GM19328 (cell line): Measurements from ENCODE around the gene BDH1.
"Not testable (repeated sequence)": the region's sequence is repeated elsewhere in the genome, so short reads cannot be mapped to it uniquely, and the experiment has no call there.

ENCODE experiments used
- ATAC-seq: cut with Tn5 transposase; IDR thresholded peaks from one replicate; pipeline ENCODE4 v1.9.1; 2021; ENCODE audit warnings: mild to moderate bottlenecking, moderate library complexity; ENCODE audit not compliant: unreplicated experiment

The BDH1 gene

DNA sequence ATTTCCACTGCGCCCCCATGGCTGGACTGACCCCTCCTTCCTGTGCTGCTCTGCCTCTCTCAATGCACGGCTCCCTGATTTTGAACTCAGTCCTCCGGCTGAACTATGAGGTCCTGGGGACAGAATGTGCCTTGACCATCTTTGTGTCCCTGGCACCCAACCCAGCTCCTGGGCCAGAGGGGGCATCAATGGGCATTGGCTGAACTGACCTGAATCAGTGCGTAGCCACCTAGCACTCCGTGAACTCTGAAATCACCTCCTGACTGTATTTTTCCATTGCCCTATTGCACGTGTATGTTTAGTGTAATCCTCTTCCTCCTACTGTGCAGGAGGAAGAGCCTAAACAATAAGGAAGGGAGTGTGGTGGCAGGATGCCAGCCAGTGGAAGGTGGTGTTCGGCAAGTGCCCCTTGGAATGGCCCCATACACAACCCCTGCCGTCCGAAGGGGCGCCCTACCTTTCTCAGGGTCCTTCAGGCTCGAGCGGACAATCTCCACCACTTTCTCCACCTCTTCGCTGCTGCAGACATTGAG, 33.5 kb downstream of the BDH1 start:
- no peak for ATAC-seq

DNA sequence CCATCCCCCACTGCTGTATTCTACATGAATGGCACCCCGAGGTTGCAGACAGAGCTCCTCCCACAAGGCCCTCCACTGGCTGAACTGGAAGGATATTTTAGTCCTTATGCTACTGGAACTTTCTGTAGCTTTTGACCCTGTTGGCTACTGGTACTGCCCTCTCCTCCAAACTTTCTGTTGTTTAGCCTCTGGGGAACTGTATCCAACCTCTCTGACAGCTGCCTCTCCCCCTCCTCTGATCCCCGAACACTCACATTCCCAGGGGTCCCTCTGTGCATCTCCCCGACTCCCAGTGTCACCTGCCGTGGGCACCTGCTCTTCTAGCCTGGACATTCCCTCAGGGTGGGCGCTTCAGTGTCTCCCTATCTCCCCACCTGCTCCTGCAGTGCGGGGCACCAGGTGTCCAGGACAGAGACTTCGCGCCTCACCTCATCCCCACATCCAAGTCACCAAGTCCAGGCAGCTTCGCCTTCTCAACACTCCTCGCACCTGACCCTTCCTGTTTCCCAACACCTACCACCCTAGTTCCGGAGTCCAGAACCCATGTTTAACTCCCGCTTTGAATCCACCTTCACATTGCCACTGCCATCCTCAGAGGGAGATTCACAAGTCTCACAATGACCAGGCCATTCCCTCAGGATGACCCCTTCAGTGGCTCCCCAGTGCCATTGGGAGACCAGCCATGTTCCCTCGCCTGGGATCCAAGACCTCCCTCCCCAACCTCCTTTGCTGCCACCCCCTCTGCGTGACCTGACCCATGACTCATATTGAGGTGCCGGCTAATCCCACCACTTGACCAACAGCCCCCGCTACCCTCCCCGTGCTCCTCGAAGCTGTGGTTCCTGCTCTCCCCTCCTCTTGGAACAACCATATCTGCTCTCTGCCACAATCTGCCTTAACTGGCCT, 34.2 kb downstream of the BDH1 start:
- no peak for ATAC-seq

DNA sequence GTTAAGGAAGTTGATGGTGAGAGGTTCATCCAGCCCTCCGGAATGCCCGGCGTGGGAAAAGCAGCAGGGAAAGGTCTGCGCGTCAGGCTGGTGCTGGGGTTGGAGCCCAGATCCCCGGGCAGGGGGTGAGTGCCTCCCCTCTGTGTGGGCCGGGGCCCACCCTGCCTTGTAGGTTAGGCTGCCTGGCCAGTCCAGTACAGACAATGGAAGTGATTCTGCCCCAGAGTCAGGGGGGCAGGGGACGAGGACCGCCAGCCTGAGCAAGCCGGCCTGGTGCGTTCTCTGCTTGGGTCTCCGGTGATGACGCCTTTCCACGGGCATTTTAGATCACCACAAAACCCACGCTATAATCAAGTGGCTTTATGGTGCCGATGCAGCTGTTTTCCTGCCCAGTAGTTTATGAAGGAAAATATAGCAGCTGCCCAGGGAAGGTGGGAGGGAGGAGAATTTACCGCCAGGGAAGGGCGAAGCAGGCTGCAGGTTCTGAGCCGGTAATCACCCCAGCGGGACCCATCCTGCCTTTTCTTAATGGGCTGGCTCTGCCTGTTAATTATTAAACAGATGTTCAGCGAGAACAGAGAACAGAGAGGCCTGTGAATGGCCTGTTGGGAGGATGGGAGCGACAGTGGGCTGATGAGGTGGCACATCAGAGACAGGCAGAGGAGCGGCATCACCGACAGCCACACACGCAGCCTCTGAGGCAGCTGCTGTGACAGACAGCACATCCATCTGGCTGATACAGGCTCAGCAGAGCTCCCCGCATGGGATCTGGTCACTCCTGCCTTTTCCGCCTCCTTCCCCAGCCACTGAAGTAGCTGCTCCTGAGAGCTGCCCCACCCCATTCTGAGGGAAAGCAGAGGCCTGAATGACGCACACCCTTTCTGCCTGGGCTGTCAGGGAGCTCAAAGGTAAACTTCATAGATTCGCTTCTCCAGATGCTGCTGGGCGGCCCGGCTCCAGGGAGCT, 35.2 kb downstream of the BDH1 start:
- ATAC-seq: no peak

DNA sequence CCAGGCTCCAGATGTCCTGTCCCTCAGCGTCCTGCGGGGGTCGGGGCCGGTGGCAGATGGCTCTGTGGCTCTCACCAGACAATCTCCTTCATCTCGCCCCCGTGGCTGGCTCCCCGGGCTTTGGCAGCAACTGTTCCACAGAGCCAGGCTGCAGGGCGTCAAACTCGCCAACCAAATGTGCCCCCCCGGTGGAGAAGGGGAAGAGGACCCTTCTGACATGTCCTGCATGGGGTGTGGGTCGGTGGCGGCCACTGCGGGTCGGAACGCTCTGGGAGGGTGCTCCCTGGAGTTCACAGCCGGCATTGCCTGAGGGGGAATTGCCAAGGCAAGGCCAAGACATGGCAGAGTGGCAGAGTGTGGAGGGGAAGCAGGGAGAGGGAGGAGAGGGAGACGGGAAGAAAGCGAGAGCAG, 36.0 kb downstream of the BDH1 start:
- ATAC-seq: no peak

DNA sequence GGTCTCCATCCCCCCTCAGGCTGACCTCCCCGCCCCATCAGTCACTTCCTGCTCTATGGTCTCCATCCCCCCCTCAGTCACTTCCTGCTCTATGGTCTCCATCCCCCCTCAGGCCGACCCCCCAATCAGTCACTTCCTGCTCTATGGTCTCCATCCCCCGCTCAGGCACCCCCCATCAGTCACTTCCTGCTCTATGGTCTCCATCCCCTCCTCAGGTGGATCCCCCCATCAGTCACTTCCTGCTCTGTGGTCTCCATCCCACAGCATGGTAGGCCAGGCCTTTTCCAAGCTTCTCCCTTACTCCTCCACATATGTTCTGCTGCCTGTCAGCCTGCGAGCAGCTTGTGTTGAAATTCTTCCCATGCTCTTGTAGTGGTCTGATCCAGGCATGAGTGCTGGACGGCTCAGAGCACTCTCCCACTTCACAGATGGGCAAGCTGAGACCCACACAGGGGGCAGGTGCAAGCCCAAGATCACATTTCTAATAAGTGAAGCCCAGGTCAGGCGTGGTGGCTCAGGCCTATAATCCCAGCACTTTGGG, 36.8 kb downstream of the BDH1 start:
- ATAC-seq: no peak

DNA sequence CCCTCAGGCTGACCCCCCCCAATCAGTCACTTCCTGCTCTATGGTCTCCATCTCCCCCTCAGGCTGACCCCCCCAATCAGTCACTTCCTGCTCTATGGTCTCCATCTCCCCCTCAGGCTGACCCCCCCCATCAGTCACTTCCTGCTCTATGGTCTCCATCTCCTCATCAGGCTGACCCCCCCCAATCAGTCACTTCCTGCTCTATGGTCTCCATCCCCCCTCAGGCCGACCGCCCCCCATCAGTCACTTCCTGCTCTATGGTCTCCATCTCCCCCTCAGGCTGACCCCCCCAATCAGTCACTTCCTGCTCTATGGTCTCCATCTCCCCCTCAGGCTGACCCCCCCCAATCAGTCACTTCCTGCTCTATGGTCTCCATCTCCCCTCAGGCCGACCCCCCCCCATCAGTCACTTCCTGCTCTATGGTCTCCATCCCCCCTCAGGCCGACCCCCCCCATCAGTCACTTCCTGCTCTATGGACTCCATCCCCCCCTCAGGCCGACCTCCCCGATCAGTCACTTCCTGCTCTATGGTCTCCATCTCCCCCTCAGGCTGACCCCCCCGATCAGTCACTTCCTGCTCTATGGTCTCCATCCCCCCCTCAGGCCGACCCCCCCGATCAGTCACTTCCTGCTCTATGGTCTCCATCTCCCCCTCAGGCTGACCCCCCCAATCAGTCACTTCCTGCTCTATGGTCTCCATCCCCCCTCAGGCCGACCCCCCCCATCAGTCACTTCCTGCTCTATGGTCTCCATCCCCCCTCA, 37.7 kb downstream of the BDH1 start:
- not testable (repeated sequence) for ATAC-seq

DNA sequence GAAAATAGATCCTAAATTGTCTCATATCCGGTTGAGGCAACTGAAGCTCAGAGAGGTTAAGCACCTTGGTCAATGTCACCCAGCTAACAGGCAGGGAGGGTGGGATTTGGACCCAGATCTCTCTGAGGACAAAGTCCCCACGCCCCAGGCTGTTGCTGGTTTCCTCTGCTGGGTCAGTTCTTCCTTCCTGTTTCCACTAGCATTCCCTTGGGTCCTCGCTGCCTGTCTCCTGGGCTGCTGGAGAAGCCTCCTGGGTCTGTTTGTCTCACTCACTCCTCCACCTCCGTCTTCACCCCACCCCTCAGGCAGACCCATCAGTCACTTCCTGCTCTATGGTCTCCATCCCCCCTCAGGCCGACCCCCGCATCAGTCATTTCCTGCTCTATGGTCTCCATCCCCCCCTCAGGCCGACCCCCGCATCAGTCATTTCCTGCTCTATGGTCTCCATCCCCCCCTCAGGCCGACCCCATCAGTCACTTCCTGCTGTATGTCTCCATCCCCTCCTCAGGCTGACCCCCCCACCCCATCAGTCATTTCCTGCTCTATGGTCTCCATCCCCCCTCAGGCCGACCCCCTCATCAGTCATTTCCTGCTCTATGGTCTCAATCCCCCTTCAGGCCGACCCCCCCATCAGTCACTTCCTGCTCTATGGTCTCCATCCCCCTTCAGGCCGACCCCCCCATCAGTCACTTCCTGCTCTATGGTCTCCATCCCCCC, 38.7 kb downstream of the BDH1 start:
- ATAC-seq: not testable (repeated sequence)

DNA sequence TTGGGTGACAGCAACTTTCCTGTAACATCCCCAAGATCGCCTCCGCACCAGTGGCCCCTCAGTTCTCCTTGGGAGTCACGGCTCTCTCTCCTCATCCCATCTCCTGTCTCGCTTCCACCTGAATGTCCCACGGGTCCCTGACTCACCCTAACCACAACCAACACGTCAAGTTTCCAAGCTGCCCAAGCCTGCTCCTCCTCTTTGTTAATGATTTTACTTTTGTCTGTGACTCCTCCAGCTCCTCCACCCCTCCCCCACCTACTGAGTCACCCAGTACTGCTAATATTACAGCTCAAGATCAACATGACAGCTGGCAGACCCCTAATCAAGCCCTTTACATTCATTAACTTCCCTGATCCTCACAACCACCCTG, 39.3 kb downstream of the BDH1 start:
- no peak for ATAC-seq

DNA sequence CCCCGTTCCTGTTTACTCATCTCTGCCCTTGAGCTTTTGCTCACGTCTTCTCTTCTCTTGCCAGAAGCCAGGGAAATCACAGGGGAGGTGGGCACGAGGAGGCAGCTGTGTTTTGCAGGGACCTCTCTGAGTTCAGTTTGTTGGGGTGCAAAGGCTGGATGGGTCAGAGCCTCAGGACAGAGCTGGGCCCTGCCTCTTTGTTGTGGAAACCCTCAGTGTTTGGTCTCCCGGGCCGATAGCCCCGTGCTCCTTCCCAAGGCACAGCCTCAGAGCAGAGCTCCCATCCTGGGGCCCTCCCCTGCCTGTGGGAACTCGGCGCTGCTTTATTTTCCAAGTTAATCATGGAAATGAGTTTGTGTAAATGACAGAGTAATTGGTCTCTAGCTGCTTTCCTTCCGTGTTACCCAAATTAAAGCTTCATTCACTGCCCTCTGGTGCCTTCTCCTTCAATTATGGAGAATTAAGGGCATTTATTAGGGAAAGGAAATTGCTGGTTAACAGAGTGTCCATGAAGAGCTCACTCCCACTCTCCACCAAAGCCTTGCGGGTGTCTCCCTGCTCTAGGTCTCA, 40.9 kb downstream of the BDH1 start:
- ATAC-seq: no peak

DNA sequence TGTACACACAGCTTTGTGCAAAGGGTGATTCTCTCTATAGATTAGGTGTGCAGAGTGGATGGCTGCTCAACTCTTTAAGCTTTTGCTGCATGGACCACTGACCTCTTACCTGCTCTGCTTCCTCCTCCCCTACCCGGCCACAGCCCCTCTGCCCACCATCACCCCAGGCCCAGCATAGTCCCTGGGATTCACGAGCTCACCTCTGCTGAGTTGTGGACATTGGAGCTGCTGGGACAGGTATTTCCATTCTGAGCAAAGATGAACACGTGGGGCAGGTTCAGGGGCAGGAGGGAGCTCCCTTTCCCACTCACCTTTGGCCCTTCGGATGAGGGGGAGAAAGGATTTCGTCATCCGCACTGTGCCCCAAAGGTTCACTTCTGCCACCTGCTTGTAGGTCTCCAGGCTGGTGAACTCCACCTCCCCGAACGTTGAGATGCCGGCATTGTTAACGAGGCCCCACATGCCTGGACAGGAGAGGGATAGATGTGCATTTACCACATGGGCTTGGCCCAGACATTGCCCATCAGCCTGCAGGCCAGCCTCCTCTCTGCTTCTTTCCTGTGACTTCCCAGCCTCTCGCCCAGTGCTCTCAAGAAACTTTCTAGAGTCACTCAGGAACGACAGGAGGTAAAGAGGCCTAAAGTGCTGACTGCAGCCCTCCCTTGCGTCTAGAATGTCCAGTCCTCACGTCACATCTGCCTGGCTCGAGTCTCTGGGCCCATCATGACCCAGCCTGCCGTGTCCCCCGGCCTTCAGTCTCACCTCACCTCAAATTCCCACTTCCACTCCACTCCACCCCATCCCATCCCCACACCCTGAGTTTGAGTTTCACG, 41.6 kb downstream of the BDH1 start:
- ATAC-seq: no peak

DNA sequence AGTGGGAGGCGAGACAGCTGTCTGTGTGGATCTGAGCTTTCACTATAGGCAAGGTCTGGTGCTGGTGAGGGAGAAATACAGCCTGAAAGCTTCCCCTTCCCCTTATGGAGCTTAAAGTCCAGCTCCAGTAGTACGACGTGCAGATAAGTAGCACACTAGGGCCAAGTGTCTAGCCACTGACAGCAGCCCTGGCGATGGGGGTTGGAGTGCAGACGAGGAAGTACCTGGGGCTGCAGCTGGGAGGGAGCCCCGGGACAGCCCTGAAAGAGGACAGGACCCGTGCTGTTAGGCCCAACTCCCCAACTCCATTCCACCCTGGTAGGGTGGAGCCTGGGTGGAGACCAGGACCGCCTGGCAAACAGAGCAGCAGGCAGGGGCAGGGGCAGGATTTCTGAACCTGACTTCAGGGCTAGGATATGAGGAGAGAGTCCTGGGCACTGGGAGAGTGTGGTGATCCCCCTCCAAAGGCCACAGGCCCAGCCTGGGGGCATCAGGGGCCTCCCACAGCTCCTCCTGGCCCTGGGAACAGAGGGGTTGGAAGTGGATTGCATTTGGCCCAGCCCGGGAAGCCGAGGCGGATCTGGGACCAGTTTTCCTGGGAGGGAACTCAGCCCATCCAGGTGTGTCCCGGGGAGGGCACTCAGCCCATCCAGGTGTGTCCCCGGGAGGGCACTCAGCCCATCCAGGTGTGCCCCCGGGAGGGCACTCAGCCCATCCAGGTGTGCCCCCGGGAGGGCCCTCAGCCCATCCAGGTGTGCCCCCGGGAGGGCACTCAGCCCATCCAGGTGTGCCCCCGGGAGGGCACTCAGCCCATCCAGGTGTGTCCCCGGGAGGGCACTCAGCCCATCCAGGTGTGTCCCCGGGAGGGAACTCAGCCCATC, 42.8 kb downstream of the BDH1 start:
- no peak for ATAC-seq

DNA sequence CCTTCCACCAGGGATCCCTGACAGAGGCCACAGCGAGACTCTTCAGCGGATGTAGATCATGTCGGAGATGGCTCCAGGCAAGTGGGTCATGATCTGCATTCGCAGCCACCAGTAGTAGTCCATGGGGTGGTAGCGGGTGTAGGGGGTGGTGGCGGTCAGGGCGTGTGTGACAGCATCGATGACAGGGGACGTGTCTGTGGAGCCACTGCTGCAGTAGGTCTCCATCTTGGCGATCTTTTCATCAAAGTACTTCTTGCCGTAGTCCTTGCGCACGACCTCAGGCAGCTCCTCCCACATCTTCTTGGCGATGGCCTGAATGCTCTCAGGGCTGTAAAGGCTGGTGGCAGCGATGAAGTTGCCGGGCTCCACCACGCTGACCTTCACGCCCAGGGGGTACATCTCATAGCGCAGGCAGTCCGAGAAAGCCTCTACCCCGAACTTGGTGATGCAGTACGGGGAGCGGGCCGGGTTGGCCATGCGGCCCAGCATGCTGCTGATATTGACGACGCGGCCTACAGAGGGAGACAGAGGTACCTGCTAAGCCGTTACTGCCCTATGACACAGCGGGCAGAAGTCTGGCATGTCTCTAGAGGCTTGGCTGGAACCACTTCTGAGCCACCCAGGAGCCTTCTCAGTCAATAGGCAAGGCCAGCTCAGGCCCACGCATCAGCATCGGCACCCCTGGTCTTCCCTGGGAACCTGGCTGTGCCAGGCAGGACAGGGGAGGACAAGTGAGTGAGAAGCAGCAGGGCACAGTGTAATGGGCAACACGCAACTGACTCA, 43.7 kb downstream of the BDH1 start:
- no peak for ATAC-seq

DNA sequence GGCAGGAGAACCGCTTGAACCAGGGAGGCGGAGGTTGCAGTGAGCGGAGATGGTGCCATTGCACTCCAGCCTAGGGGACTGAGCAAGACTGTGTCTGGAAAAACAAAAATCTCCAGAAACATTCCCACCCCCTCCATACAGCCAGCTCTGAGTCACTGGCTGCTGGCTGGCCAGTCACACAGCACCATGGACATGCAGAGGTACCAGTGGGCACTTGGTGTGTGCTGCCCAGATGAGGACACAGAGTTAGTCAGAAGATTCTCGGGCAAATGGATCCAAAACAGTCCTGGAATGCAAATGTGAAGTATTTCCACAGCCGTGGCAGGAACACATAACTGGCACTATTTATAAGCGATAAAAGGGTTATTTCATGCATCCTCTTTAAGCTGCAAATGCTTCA, 44.6 kb downstream of the BDH1 start:
- ATAC-seq: no peak

DNA sequence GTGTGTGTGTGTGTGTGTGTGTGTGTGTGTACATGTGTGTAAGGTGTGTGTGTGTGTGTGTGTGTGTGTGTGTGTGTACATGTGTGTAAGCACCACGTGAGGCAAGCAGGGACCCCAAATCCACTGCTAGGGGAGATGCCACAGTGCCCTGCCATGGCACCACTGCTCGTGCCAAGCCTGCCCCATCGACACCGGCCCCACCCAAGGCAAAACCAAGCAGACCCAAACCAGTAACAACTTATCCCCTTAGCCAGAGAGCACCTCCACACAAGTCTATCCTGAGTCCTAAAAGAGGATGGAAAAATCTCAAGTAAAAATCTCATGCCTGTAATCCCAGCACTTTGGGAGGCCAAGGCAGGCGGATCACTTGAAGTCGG, 45.1 kb downstream of the BDH1 start:
- no peak for ATAC-seq

DNA sequence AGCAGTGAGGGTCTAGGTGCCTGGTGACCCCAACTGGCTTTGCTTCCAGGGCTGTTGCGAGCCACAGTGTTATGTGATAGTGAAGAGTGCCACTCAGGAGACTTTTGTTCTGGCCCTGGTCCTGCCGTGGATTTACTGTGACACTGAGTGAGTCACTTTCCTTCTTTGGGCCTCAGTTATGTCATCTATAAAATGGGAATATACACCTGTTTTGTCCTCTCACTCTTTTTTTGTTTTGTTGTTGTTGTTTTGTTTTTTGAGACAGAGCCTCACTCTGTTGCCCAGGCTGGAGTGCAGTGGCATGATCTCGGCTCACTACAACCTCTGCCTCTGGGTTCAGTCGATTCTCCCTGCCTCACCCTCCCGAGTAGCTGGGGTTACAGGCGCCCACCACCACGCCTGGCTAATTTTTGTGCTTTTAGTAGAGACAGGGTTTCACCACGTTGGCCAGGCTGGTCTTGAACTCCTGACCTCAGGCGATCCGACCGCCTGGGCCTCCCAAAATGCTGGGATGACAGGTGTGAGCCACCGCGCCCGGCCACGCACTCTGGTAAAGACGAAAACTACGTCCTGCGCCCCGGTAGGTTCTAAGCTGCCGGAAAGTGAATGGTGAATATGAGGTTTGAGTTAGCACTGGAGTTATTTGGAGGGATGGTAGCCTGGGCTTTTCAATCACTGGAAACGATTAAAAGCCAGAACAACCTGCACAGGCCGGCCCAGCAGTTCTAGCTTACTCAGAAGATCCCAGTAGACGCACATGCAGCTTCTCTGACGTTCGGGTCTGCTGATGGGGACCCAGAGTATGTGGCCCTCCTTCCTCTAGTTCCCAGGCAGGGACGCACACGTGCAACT, 46.6 kb downstream of the BDH1 start:
- no peak for ATAC-seq

DNA sequence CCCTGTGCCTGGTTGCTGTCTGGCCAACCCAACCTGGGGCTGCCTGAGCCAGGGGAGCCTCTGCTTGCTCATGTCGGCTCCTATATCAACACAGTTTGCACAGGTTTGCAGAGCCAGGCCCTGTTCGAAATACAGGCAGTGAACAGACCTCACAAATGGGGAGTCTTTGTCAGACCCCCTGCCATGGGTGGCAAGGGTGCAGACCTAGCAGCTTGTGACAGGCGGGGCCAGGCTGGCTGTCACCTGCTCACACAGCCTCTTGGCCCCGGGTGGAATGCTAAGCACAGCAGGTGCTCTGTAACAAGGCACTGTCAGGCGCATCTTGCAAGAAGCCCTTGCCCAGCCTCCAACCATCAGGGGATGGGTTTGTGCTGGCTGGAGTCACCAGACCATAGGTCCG, 47.3 kb downstream of the BDH1 start:
- no peak for ATAC-seq
